GM12878 (cell line): ENCODE results near the gene CFAP299. TPM values are rescaled to one million over a fixed set of nuclear protein-coding genes. Genes with fewer than 3 reads are reported as not detected.

Experiments used
- BACH1 ChIP-seq: fragments of 450-650 bp; IDR thresholded peaks from 2 replicates; pipeline ENCODE4 v1.6.1; 2017; ENCODE audit warnings: mild to moderate bottlenecking, borderline replicate concordance
- BCL11A ChIP-seq: IDR thresholded peaks from 2 replicates; pipeline ENCODE4 v1.6.1; 2011; ENCODE audit warnings: low read depth, low read length
- CBFB ChIP-seq: IDR thresholded peaks from 2 replicates; pipeline ENCODE4 v1.6.1; 2016; ENCODE audit warnings: antibody characterized with exemption, low read depth
- CREB1 ChIP-seq: IDR thresholded peaks from 2 replicates; pipeline ENCODE4 v1.6.1; 2012; ENCODE audit warnings: low read depth, mild to moderate bottlenecking, inconsistent platforms
- EZH2 ChIP-seq: IDR thresholded peaks from 2 replicates; pipeline ENCODE4 v1.6.1; 2012; ENCODE audit warnings: low read depth, mild to moderate bottlenecking, control low read depth, inconsistent platforms, low read length, borderline replicate concordance; ENCODE audit not compliant: control insufficient read depth
- HSF1 ChIP-seq: fragments of 150-350 bp; IDR thresholded peaks from 2 replicates; pipeline ENCODE4 v1.6.1; 2014; ENCODE audit warnings: mild to moderate bottlenecking, low read depth, low read length
- IRF3 ChIP-seq: fragments of 450-650 bp; IDR thresholded peaks from 2 replicates; pipeline ENCODE4 v1.6.1; 2014; ENCODE audit warnings: mild to moderate bottlenecking
- MEF2A ChIP-seq: IDR thresholded peaks from 2 replicates; pipeline ENCODE4 v1.6.1; 2011; ENCODE audit warnings: low read depth, mild to moderate bottlenecking, low read length, moderate library complexity; ENCODE audit not compliant: insufficient read depth
- MYC ChIP-seq: IDR thresholded peaks from 2 replicates; pipeline ENCODE4 v1.6.1; 2011; ENCODE audit warnings: mild to moderate bottlenecking, low read length, moderate library complexity, inconsistent platforms; ENCODE audit not compliant: insufficient read depth, insufficient replicate concordance, insufficient read length, severe bottlenecking
- NFXL1 ChIP-seq: fragments of 450-650 bp; IDR thresholded peaks from 2 replicates; pipeline ENCODE4 v1.6.1; 2017; ENCODE audit warnings: antibody characterized with exemption, mild to moderate bottlenecking, borderline replicate concordance
- NR2C1 ChIP-seq: fragments of 450-650 bp; IDR thresholded peaks from 2 replicates; pipeline ENCODE4 v1.6.1; 2017; ENCODE audit warnings: antibody characterized with exemption, mild to moderate bottlenecking, moderate library complexity
- PAX5 ChIP-seq: IDR thresholded peaks from 2 replicates; pipeline ENCODE4 v1.6.1; 2011; ENCODE audit warnings: low read depth, low read length, borderline replicate concordance
- SIN3A ChIP-seq: IDR thresholded peaks from 2 replicates; pipeline ENCODE4 v1.6.1; 2012; ENCODE audit warnings: low read depth, low read length, improper control_type of control experiment
- SP1 ChIP-seq: IDR thresholded peaks from one replicate; pipeline ENCODE4 v1.6.1; 2011; ENCODE audit warnings: low read depth, low read length
- TARDBP ChIP-seq: IDR thresholded peaks from 2 replicates; pipeline ENCODE4 v1.6.1; 2016; ENCODE audit warnings: borderline replicate concordance
- ZBTB33 ChIP-seq: fragments of 450-650 bp; IDR thresholded peaks from 2 replicates; pipeline ENCODE4 v1.6.1; 2017; ENCODE audit warnings: mild to moderate bottlenecking
- polyA plus RNA-seq, 11 experiments: library from polyadenylated mRNA; depleted of rRNA in 4 of 11; unstranded in 6 of 11; stranded (reverse) in 5 of 11; fragments of >200 nt; fragmentation: Nextera tagmentation in 4 of 11; fragmentation: Illumina TruSeq in 1 of 11; extraction: Ambion mirVana in 4 of 11; extraction: Trizol in 1 of 11; gene quantifications; 1 replicate in 1 of 11; 2 replicates in 10 of 11; pipeline versions ENCODE4 v1.2.1 to v1.2.3, GENCODE V29; 2011 to 2016; ENCODE audit warnings: inconsistent platforms in 2 of 11, missing spikeins in 2 of 11, low read depth in 1 of 11
- total RNA-seq, 4 experiments: library from RNA; depleted of rRNA in 3 of 4; stranded (reverse); fragments of >200 nt in 3 of 4; fragmentation: Illumina TruSeq in 1 of 4; extraction: Trizol in 1 of 4; gene quantifications; 2 replicates each; pipeline versions ENCODE4 v1.2.1 to v1.2.3, GENCODE V29; 2013 to 2021

CFAP299 gene
- total and polyA plus RNA-seq, 10 of the 15 experiments (the other 5 are each of a cell fraction or from before 2014, with no cell fraction given) = 0.06 to 0.34 TPM; not detected in 8

GRCh38 chr4:80360900-80361299 lies 25.4 kb downstream of the CFAP299 start (continued):
- TF ChIP-seq EZH2 (no peak), HSF1 (no peak), NR2C1 (no peak), MYC (no peak), NFXL1 (no peak), SIN3A (no peak), BCL11A (no peak), BACH1 (no peak), SP1 (no peak), CREB1 (no peak), MEF2A (no peak), IRF3 (no peak), ZBTB33 (no peak), CBFB (no peak), TARDBP (no peak), PAX5 (no peak)
